Measurements from ENCODE around the gene SLC49A3. TPM values are rescaled to one million over a fixed set of nuclear protein-coding genes. Genes with fewer than 3 reads are reported as not detected.
"Not testable (repeated sequence)": the region's sequence is repeated elsewhere in the genome, so short reads cannot be mapped to it uniquely, and the experiment has no call there.

SLC49A3 gene
- total and polyA plus RNA-seq, 7 donors, result 2.4 to 6.4 (median 4.6) TPM

DNA sequence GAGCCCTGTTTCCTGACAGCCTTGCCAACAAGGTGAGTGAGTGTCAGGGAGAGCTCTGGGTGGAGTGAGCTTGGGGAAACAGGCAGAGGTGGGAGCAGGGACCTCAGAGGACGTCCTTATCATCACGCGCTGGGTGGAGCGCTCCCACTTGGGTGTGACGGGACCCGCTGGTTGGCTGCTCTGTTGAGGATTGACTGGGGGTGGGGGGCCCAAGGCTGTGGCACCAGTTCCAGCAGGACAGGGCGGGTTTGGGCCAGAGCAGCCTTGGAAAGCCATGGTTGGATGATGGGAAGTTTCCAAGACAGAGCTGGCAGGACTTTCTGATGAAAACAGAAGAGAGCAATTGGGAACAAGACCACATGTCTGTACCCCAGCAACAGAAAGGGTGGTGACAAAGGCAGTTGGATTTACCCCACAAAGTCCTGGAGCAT lies 13.7 kb upstream of the SLC49A3 start:
- WGBS, 2 donors, result 71 to 85% methylated on average over 7 of the region's 7 CpGs
- no peaks in the 10 kb centered on the region for H3K36me3 ChIP-seq
- peak; percentile 50 for DNase-seq
- intact Hi-C loops (cut with DNase I), result no loop called here
- no peaks in the 10 kb centered on the region for H3K27me3 ChIP-seq
- H3K4me1 ChIP-seq, result peaks cover 0 to 17% (median 13%) of the 10 kb centered on the region in 4 donors
- TF ChIP-seq EP300 (IDR thresholded peaks at IDR 0.05), result no peak
- TF ChIP-seq, protein P1, sequence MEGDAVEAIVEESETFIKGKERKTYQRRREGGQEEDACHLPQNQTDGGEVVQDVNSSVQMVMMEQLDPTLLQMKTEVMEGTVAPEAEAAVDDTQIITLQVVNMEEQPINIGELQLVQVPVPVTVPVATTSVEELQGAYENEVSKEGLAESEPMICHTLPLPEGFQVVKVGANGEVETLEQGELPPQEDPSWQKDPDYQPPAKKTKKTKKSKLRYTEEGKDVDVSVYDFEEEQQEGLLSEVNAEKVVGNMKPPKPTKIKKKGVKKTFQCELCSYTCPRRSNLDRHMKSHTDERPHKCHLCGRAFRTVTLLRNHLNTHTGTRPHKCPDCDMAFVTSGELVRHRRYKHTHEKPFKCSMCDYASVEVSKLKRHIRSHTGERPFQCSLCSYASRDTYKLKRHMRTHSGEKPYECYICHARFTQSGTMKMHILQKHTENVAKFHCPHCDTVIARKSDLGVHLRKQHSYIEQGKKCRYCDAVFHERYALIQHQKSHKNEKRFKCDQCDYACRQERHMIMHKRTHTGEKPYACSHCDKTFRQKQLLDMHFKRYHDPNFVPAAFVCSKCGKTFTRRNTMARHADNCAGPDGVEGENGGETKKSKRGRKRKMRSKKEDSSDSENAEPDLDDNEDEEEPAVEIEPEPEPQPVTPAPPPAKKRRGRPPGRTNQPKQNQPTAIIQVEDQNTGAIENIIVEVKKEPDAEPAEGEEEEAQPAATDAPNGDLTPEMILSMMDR (IDR thresholded peaks at IDR 0.05), result no peak
- no peak for TF ChIP-seq POLR2A (IDR thresholded peaks at IDR 0.05)
- no peak for TF ChIP-seq POLR2AphosphoS5 (IDR thresholded peaks at IDR 0.05)
- H3K9me3 ChIP-seq, result no peaks in the 10 kb centered on the region
- no peak overlapping the region for H3K27ac ChIP-seq
- H3K4me3 ChIP-seq, result no peak overlapping the region

- no peak overlapping the region for H3K27ac ChIP-seq
- TF ChIP-seq POLR2A (IDR thresholded peaks at IDR 0.05) (no peak), POLR2AphosphoS5 (IDR thresholded peaks at IDR 0.05) (no peak), EP300 (IDR thresholded peaks at IDR 0.05) (no peak)
- TF ChIP-seq, protein P1 (IDR thresholded peaks at IDR 0.05), result no peak
- H3K4me1 ChIP-seq, result peaks cover 0 to 5% (median 2%) of the 10 kb centered on the region in 4 donors
- H3K4me3 ChIP-seq, result no peak overlapping the region
- no peaks in the 10 kb centered on the region for H3K36me3 ChIP-seq
- 59 to 83% methylated on average over 16 of the region's 16 CpGs for WGBS, 2 donors
- intact Hi-C loops (cut with DNase I), result no loop called here
- peak; percentile 45 for DNase-seq
- H3K27me3 ChIP-seq, result no peaks in the 10 kb centered on the region
- H3K9me3 ChIP-seq, result no peaks in the 10 kb centered on the region
Observed at GRCh38 chr4:700587-701264, 11.8 kb upstream of the SLC49A3 start.

- Histone ChIP-seq H3K27me3 (no peaks in the 10 kb centered on the region), H3K9me3 (no peaks in the 10 kb centered on the region), H3K27ac (no peak overlapping the region), H3K36me3 (no peaks in the 10 kb centered on the region), H3K4me3 (no peak overlapping the region), H3K4me1 (peaks cover 0 to 1% (median under 1%) of the 10 kb centered on the region in 4 donors)
- WGBS, 2 donors, result 84 to 89% methylated on average over 27 of the region's 27 CpGs
- DNase-seq, result peak; percentile 54
- intact Hi-C loops (cut with DNase I), result no loop called here
- no peak for TF ChIP-seq POLR2AphosphoS5 (IDR thresholded peaks at IDR 0.05)
- no peak for TF ChIP-seq POLR2A (IDR thresholded peaks at IDR 0.05)
- TF ChIP-seq, protein P1 (IDR thresholded peaks at IDR 0.05), result no peak
- TF ChIP-seq EP300 (IDR thresholded peaks at IDR 0.05), result no peak
Observed at GRCh38 chr4:699816-700580, 11.0 kb upstream of the SLC49A3 start.

DNA sequence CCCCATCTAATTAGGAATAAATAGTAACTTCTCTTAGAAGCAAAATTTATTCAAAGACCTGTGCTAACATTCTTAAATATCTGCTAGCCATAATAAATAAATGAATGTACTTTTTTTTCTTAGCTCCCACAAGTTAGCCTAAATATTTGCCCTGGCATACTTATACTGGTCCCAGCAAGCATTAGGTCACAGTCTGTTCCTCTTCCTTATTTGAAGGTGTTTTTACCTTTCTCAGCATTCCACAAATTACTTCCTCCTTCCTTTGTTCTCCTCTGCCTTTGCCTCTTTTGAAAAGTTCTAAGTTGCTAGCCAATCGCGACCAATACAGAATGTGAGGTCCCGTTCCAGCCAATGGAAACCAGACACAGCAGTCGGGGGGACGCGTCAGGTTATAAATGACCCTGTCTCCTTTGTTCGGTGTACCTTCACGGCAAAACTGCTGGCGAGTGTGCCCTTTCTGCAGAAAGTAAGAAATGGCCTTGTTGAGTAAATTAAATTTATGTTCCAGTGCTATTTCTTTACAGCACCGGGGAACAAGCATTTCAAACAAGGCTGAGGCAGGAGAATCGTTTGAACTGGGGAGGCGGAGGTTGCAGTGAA lies 5.5 kb upstream of the SLC49A3 start:
- DNase-seq, result peak; percentile 50
- H3K4me3 ChIP-seq; H3K9me3 ChIP-seq; H3K36me3 ChIP-seq; H3K27me3 ChIP-seq; H3K27ac ChIP-seq; intact Hi-C loops (cut with DNase I); H3K4me1 ChIP-seq: not testable (repeated sequence)
- 89 to 92% methylated on average over 12 of the region's 12 CpGs for WGBS, 2 donors
